ENCODE results near the gene TRAFD1.

TRAFD1 gene

GRCh38 chr12:112166051-112167015 is 41.0 kb downstream of the TRAFD1 start:
- no peak for TF ChIP-seq CTCF (IDR thresholded peaks at IDR 0.05; ENCODE audit: insufficient read depth, missing control alignments)
- FAIRE-seq, result no peak
- no peak for DNase-seq (ENCODE audit: insufficient read length, low spot score)

- DNase-seq (ENCODE audit: insufficient read length, low spot score) (no peak), FAIRE-seq (no peak)
- TF ChIP-seq CTCF (IDR thresholded peaks at IDR 0.05; ENCODE audit: insufficient read depth, missing control alignments), result no peak
Observed at GRCh38 chr12:112167031-112167461, 41.7 kb downstream of the TRAFD1 start.

GRCh38 chr12:112167718-112168525 is 42.6 kb downstream of the TRAFD1 start:
- DNase-seq (ENCODE audit: insufficient read length, low spot score) (no peak), FAIRE-seq (no peak)
- TF ChIP-seq CTCF (IDR thresholded peaks at IDR 0.05; ENCODE audit: insufficient read depth, missing control alignments), result no peak

GRCh38 chr12:112168561-112168971 is 43.2 kb downstream of the TRAFD1 start:
- FAIRE-seq (no peak), DNase-seq (ENCODE audit: insufficient read length, low spot score) (no peak)
- no peak for TF ChIP-seq CTCF (IDR thresholded peaks at IDR 0.05; ENCODE audit: insufficient read depth, missing control alignments)

DNA sequence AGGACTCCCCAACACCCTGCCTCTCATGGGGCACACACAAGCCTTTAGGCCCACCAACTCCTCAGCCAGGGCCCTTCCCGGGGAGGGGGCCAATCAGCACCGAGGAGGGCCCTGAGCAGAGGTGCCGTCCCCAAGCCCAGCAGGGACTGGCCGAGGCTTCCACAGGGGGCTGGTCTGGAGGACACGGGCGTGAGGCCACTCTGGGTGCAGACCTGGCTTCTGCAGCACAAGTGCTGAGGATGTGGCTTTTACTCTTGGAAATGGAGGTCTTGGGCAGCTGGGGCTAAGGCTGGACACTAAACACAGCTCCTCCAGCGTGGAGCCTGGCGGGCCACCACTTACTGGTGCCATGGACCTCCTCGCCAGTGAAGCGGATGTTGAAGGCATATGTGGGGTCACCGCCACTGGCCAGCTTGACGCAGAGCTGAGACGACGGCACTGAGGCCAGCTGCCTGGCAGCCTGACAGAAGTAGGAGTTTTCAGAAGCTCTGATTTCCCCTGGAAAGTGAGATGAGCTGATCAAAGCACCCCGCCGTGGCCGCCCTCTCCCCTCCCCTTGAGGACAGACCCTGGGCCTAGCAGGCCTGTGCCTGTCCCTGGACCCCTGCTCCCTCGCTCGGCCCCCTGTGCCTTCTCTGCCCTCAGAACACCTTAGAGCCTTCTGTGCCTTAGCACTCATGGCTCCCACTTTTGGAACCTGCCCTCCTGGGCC is 44.0 kb downstream of the TRAFD1 start:
- TF ChIP-seq CTCF (IDR thresholded peaks at IDR 0.05; ENCODE audit: insufficient read depth, missing control alignments), result no peak
- FAIRE-seq, result no peak
- no peak for DNase-seq (ENCODE audit: insufficient read length, low spot score)

DNA sequence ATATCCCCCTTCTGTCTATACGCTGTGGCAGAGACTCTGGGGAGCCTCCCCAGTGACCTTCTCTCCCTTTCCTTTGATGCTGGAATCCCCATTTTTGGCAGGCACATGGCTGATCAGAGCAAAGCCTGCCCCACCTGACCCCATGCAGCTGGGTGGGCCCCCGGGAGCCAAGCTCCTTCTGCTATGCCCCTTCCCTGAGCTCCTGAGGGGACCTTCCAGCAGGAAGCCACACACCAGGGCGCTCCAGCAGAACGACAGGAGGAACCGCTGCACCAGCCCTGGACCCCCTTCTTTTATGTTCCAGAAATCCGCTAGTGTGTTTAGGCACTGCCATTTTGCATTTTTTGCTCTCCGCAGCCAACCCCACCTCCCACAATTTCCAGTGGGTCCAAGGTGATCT is 44.6 kb downstream of the TRAFD1 start:
- no peak for DNase-seq (ENCODE audit: insufficient read length, low spot score)
- no peak for TF ChIP-seq CTCF (IDR thresholded peaks at IDR 0.05; ENCODE audit: insufficient read depth, missing control alignments)
- no peak for FAIRE-seq
